Eye (tissue), 1 donor: Measurements from ENCODE around the gene NRAS.

ENCODE experiments used
- DNase-seq: peaks from one replicate; pipeline ENCODE4 v3.0.0-alpha.2; 2015

NRAS gene

GRCh38 chr1:114725230-114725629, 8.7 kb upstream of the NRAS start:
- DNase-seq = no peak

GRCh38 chr1:114723915-114724314, 7.3 kb upstream of the NRAS start:
- DNase-seq = no peak

GRCh38 chr1:114723457-114723856, 6.9 kb upstream of the NRAS start:
- no peak for DNase-seq

GRCh38 chr1:114720492-114720891, 3.9 kb upstream of the NRAS start:
- DNase-seq = no peak

- DNase-seq = no peak
Observed at GRCh38 chr1:114719424-114719787, 2.8 kb upstream of the NRAS start.

- DNase-seq = no peak
Observed at GRCh38 chr1:114718661-114719423, 2.3 kb upstream of the NRAS start.

GRCh38 chr1:114715952-114716303, 643 bp downstream of the NRAS start:
- DNase-seq = no peak

GRCh38 chr1:114712977-114713376, 3.6 kb downstream of the NRAS start:
- DNase-seq = no peak

GRCh38 chr1:114710360-114710759, 6.2 kb downstream of the NRAS start:
- no peak for DNase-seq

- DNase-seq = no peak
Observed at GRCh38 chr1:114707604-114708003, 9.0 kb downstream of the NRAS start.

GRCh38 chr1:114703242-114703641, 13.3 kb downstream of the NRAS start:
- DNase-seq = no peak

- no peak for DNase-seq
Observed at GRCh38 chr1:114702737-114703136, 13.8 kb downstream of the NRAS start.

GRCh38 chr1:114701931-114702330, 14.6 kb downstream of the NRAS start:
- DNase-seq = no peak

- no peak for DNase-seq
Observed at GRCh38 chr1:114700036-114700600, 16.5 kb downstream of the NRAS start.

GRCh38 chr1:114696810-114697209, 19.8 kb downstream of the NRAS start:
- no peak for DNase-seq

- no peak for DNase-seq
Observed at GRCh38 chr1:114695430-114696058, 21.0 kb downstream of the NRAS start, which contains the start of gene AMPD1. Gene AMPD1 (minus strand): TSS chr1:114695546. CDS start chr1:114695471, 75 bp downstream.

- no peak for DNase-seq
Observed at GRCh38 chr1:114694540-114695310, 21.8 kb downstream of the NRAS start.

- no peak for DNase-seq
Observed at GRCh38 chr1:114692947-114693346, 23.6 kb downstream of the NRAS start.

- no peak for DNase-seq
Observed at GRCh38 chr1:114691061-114691460, 25.5 kb downstream of the NRAS start.

- DNase-seq = no peak
Observed at GRCh38 chr1:114690148-114690547, 26.4 kb downstream of the NRAS start.

GRCh38 chr1:114688526-114688925, 28.0 kb downstream of the NRAS start:
- DNase-seq = no peak

- DNase-seq = no peak
Observed at GRCh38 chr1:114685851-114686250, 30.7 kb downstream of the NRAS start.

- no peak for DNase-seq
Observed at GRCh38 chr1:114677691-114678090, 38.9 kb downstream of the NRAS start.

GRCh38 chr1:114676115-114676514, 40.5 kb downstream of the NRAS start:
- DNase-seq = no peak
